ENCODE results near the gene RUNX3.
"Not testable (repeated sequence)": the region's sequence is repeated elsewhere in the genome, so short reads cannot be mapped to it uniquely, and the experiment has no call there.

RUNX3 gene

GRCh38 chr1:24930260-24931145 lies at the start of gene RUNX3:
TSS of gene RUNX3 (minus strand) at chr1:24930276. CDS start at chr1:24929868, 408 bp downstream.
- peak; percentile 72 to 81 for DNase-seq

- not testable (repeated sequence) for DNase-seq
Observed at GRCh38 chr1:24979232-24979631, 49.2 kb upstream of the RUNX3 start.

DNA sequence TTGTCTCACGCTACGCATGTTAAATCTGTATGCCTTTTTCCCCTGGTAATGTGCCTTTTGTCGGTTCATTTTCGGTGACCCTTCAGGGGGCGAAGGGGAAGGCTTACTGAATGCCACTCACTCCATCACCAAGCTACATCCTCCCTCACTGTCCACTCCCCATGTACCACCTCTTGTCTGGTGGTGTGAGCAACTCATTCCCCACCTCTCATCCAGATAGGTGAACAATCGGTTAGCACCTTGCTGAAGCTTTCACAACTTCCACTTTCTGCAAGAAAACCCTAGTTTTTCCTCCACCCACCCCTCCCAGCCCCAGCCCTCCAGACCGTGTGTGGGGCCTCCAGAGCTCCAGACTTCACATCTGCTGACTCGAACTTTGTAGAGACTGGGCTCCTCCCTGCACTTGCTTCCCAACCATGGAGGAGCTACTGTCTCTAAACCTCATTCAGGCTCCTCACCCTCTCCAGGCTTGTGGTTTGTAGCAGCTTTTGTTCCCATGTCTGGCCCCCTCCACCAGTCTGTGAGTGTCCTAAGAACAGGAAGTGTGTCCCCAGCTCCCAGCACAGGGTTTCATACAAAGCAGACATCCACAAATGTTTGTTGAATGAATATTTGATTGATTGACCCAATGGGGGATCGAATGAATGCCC lies 48.4 kb upstream of the RUNX3 start:
- no peak for DNase-seq

DNA sequence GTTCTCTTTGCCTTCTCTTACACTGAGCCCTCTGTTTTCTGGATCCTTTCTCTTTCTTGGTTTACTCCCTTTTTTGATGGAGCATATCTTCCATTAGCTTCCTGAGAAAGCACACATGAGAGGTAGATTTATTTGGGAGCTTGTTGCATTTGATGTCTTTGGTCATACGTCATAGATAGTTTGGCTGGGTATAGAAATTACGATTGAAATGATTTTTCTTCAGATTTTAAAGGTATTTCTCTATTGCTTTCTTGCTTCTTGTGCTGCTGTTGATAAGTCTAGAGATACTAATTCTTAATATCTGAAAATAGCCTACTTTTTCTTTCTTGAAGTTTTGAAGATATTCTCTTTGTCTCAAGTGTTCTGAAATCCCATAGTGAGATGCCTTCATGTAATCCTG lies 45.3 kb upstream of the RUNX3 start:
- DNase-seq: no peak

DNA sequence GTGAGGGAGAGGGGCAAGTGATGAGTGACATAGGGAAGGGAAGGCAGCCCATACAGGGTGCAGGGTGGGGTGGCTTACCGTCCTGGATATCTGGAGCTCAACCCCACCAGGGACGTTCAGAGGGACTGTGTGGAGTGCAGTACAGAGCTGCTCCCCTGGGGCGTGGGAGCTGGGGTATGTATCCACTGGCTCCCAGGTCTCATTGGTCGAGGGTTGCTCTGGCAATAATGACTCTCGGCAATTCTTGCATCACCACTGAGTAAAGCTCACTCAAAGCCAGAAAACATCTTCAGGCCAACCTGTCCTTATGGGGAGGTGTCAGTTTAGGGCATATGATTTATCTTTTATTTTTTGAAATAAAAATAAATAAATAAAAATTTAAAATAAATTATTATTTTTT lies 43.2 kb upstream of the RUNX3 start:
- no peak for DNase-seq

- DNase-seq: no peak
Observed at GRCh38 chr1:24972915-24973242, 42.8 kb upstream of the RUNX3 start.

DNA sequence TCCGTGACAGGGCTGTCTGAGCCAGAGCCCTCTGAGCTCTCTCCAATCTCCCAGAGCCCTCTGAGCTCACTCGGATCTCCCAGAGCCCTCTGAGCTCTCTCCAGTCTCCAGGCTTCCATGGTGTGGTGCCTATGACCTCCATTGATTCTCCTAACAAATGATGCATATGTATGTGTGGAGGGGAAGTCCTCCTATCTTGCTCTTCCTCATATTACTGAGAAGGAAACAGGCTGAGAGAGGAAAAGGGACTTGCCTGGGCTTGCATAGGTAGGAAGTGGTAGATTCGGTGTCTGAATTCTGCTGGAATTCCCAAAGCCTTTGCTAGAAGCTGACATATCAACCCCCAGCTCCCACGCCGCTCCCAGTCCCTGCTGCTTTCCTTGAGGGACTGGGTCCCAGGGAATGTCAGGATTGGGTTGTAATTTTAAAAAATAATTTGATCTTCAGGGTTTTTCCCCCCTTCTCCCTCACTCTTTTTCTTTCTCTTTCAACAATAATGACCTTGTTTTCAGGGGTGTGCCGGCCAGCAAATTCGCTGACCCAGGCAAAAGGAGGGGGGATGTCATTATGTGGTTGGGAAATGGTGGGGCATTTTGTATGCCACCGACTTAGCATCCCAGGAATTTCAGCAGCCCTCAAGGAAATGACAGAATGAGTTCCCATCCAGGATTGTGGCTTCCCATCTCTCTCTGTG lies 42.3 kb upstream of the RUNX3 start:
- no peak for DNase-seq

GRCh38 chr1:24970926-24971875 lies 41.1 kb upstream of the RUNX3 start:
- no peak for DNase-seq

DNA sequence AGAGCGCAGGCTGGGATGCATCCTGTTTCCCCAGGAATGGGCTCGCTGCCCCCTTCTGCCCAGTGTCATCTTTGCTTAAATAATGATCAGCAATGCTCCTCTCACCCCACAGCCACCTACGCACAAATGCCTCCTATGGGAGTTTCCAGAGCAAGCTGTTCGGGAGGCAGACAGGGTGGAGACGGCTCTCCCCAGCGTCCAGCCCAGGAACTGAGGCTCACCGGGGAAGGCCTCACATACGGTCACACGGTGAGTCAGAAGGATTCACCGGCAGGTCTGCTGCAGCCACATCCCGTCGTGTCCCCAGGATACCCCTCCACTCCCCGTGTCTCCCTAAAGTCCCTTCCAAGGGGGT lies 40.3 kb upstream of the RUNX3 start:
- DNase-seq: no peak

DNA sequence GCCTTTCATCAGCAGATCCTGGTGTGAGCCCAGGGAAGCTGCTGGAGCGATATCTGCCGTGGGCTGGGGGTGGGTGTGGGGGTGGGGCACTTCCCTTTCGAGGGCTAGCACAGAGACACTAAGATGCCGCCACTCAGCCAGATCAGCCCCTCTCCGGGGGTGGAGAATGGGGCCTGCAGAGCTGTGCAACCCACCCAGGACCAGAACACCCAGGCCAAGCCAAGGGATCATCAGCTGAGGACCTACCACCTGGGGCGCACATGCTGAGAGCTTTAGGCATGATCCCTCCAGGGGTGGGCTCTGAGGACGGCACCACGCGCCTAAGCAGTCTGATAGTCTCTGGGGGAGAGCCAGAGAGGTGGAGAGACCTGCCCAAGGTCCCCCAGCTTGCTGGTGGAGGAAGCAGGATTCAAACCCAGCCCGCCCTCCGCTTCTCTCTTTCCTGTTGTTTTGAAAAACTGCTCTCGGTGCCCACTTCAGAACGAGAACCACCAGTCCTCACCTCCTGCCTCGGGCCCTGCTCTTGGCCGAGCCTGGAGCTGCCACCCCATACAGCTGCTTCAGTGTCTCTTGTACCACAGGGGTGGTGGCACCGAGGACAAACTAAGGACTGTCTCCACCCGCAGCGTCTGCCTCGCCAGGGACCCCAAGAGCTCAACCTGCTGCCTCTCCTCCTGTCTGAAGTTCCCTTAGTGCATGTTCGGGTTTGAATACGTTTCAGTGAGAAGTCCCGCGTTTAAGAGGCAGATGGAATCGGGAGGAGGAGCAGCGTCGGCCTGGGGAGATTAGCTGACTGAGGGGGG lies 39.7 kb upstream of the RUNX3 start:
- no peak for DNase-seq

- DNase-seq: no peak
Observed at GRCh38 chr1:24968941-24969585, 39.0 kb upstream of the RUNX3 start.

DNA sequence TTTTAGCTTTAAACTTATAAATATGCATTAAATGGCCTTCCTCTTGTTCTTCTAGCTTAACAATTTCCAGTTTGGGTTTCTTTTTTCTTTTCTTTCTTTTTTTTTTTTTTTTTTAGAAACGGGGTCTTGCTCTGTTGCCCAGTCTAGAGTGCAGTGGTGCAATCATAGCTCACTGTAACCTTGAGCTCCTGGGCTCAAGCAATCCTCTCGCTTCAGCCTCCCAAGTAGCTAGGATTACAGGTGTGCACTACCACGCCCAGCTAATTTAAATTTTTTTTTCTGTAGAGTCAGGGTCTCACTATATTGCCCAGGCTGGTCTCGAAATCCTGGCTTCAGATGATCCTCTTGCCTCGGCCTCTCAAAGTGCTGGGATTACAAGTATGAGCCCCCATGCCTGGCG lies 37.9 kb upstream of the RUNX3 start:
- DNase-seq: no peak

GRCh38 chr1:24967555-24967954 lies 37.5 kb upstream of the RUNX3 start:
- DNase-seq: no peak

DNA sequence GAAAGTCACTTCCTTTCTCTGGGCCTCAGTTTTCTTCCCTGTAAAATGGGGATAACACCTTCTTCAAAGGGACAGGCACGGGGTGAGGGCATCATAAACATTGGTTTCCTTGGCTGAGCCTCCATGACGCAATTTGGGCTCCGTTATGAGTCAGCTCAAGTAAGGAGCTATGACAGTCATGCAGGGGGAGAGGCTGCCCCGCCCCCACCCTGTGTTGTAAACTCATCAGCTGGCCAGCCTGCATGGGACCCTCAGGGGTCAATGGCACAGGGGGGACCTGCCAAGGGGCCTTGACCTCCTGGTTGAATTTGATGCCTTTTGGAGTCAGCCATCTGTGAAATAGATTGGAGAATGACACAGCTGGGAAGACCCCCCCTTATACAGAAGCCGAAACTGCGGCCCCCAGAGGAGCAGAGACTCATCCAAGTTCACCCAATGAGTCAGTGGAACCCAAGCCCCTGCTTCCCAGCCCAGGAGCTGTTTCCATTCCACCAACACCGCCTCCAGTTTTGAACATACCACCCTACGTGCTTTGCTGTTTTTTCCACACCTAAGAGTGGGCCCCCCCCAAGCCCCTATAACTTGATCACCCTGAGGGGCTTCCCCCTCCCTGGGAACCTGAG lies 36.8 kb upstream of the RUNX3 start:
- DNase-seq: peak; percentile 22 to 28

- no peak for DNase-seq
Observed at GRCh38 chr1:24966121-24966723, 36.1 kb upstream of the RUNX3 start.

- no peak for DNase-seq
Observed at GRCh38 chr1:24965571-24965930, 35.5 kb upstream of the RUNX3 start.

DNA sequence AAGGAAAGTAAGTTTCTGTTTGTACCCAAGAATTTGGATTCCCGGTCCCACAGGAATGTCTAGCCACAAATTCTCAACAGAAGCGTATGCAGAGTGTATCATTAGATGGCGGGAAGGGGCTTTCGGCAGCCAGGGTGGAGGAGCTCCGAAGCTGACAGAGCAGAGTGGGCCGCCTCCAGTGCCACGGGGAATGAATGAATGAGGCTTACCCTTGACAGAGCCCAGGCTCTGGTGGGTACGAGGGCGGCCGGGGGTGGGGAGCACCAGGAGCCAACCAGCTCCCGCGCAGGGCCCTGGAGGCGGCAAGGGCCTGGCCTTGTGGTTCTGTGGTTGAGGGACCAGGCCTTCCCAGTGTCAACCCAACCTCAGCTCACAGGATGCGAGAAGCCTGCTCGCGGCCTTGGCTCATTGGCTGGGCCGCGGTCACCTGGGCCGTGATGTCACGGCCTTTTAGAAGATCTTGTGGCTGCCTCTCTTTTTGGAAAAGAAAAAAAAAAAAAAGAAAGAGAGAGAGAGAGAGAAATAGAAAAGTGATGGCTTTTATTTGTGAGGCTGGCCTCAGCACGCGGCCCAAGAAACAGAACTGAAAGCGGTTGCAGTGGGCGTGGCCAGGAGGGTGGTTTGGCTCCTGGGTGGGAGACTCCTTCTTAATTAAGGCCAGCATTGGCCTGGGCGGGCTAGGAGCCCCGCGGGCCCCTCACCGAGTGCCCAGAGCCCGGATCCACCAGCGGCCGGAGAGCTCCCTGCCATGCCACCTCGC lies 34.9 kb upstream of the RUNX3 start:
- DNase-seq: peak; percentile 11 to 19

DNA sequence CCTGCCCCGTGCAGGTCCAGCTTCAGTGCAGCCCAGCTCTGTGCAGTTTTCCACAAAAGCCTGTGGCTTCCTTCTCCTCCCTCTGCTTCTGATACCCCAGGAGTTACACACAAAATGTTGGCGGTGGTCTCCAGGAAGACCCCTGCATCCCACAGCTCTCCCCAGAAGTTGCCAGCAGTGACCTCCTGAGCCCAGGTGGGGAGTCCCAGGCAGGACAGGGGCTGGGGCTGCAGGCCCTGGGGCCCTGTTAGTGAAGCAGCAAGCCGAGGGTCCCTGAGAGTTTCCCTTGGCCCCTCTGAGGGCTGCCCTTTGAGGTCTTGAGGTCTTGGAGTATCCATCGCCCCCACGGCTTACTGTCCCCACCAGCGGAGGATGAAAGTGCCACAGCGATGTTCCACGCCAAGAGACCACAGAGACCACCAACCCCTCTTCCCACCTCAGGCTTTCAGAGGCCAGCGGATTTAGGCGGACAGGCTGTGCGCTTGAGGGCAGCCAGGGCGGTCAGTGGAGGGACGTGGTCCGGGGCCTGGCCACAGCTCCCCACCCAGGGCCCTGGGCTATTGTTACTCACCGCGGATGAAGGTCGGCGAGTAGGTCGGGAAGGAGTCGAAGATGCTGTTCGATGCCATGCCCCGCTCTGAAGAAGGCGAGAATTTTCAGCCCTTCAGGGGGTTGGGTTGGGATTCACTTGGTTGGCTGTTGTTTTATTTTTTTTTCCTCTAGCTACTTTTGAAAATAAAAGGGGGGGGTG lies 34.0 kb upstream of the RUNX3 start:
- no peak for DNase-seq

Measured in AML-193 (cell line).